NCI-H526 (cell line): ENCODE measurements around the gene MUC6.
"Not testable (repeated sequence)": the region's sequence is repeated elsewhere in the genome, so short reads cannot be mapped to it uniquely, and the experiment has no call there.

Experiments
- DNase-seq, 2 experiments: peaks; one replicate each; lab custom pipeline; 2025; lab: John Stamatoyannopoulos, UW

The MUC6 gene

GRCh38 chr11:1023811-1024596 is 12.5 kb downstream of the MUC6 start:
- DNase-seq = no peak

- DNase-seq = no peak
Measured at GRCh38 chr11:1022908-1023810, 13.4 kb downstream of the MUC6 start.

GRCh38 chr11:1022411-1022810 is 14.1 kb downstream of the MUC6 start:
- no peak for DNase-seq

GRCh38 chr11:1020211-1020905 is 16.2 kb downstream of the MUC6 start:
- no peak for DNase-seq

GRCh38 chr11:1019321-1019910 is 17.1 kb downstream of the MUC6 start:
- no peak for DNase-seq

- DNase-seq = no peak
Measured at GRCh38 chr11:1018091-1018490, 18.4 kb downstream of the MUC6 start.

- DNase-seq = no peak
Measured at GRCh38 chr11:1017269-1018005, 19.1 kb downstream of the MUC6 start.

- not testable (repeated sequence) for DNase-seq
Measured at GRCh38 chr11:1016610-1017126, 19.9 kb downstream of the MUC6 start.

- DNase-seq = no peak
Measured at GRCh38 chr11:1015826-1016545, 20.5 kb downstream of the MUC6 start.

- DNase-seq = no peak
Measured at GRCh38 chr11:1015064-1015463, 21.5 kb downstream of the MUC6 start.

GRCh38 chr11:1014276-1014675 is 22.2 kb downstream of the MUC6 start:
- DNase-seq = no peak

GRCh38 chr11:1013631-1013935 is 22.9 kb downstream of the MUC6 start:
- DNase-seq = no peak

GRCh38 chr11:1012740-1013630 is 23.5 kb downstream of the MUC6 start:
- DNase-seq = no peak

GRCh38 chr11:1012291-1012690 is 24.2 kb downstream of the MUC6 start:
- DNase-seq = no peak

GRCh38 chr11:1011320-1011698 is 25.2 kb downstream of the MUC6 start:
- no peak for DNase-seq

GRCh38 chr11:1010551-1011319 is 25.8 kb downstream of the MUC6 start:
- DNase-seq = no peak

GRCh38 chr11:1009991-1010390 is 26.5 kb downstream of the MUC6 start:
- no peak for DNase-seq

GRCh38 chr11:1009371-1009770 is 27.1 kb downstream of the MUC6 start:
- no peak for DNase-seq

- DNase-seq = no peak
Measured at GRCh38 chr11:1008803-1009145, 27.7 kb downstream of the MUC6 start.
